Breast epithelium (tissue), 3 donors: ENCODE data around the gene NHERF2.

Experiments used
- POLR2AphosphoS5 ChIP-seq, 3 donors: sonication (generic); formaldehyde crosslinking; IDR thresholded peaks; one replicate each; pipeline ENCODE4 v1.6.1; 2017; ENCODE audit warnings: antibody characterized with exemption in 3 of 3
- TF ChIP-seq, protein P1 (sequence below), 3 donors: fragments of 450-650 bp; IDR thresholded peaks; one replicate each; pipeline ENCODE4 v1.5.1; 2016 to 2017; ENCODE audit warnings: antibody characterized with exemption in 3 of 3, mild to moderate bottlenecking in 3 of 3, moderate library complexity in 3 of 3

DNA sequence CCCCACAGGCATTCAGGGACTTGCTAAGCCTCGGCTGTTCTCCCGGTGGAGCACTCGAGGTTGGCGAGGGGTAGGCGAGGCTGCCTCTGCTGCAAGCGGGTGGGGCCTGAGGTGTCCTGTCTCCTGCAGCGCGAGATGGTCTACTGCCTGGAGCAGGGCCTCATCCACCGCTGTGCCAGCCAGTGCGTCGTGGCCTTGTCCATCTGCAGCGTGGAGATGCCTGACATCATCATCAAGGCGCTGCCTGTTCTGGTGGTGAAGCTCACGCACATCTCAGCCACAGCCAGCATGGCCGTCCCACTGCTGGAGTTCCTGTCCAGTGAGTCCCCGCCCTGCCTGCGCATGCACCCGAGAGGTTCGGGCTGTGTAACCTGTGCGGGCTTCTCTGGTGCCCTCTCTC is 47.4 kb downstream of the NHERF2 start:
- TF ChIP-seq POLR2AphosphoS5 (IDR thresholded peaks at IDR 0.05): no peak
- TF ChIP-seq, protein P1, sequence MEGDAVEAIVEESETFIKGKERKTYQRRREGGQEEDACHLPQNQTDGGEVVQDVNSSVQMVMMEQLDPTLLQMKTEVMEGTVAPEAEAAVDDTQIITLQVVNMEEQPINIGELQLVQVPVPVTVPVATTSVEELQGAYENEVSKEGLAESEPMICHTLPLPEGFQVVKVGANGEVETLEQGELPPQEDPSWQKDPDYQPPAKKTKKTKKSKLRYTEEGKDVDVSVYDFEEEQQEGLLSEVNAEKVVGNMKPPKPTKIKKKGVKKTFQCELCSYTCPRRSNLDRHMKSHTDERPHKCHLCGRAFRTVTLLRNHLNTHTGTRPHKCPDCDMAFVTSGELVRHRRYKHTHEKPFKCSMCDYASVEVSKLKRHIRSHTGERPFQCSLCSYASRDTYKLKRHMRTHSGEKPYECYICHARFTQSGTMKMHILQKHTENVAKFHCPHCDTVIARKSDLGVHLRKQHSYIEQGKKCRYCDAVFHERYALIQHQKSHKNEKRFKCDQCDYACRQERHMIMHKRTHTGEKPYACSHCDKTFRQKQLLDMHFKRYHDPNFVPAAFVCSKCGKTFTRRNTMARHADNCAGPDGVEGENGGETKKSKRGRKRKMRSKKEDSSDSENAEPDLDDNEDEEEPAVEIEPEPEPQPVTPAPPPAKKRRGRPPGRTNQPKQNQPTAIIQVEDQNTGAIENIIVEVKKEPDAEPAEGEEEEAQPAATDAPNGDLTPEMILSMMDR (IDR thresholded peaks at IDR 0.05): no peak
